Trophoblast cell (in vitro differentiated cells and primary cell): Measurements from ENCODE around the gene ZNF429.
"Not testable (repeated sequence)": the region's sequence is repeated elsewhere in the genome, so short reads cannot be mapped to it uniquely, and the experiment has no call there.

Experiments
- DNase-seq, 2 donors: peaks; one replicate each; pipeline ENCODE4 v3.0.0-alpha.2; 2016
- H2AFZ ChIP-seq: 2 replicates; pipeline ENCODE4 v1.6.1; 2013; ENCODE audit warnings: low read length, moderate library complexity, mild to moderate bottlenecking; ENCODE audit not compliant: insufficient read depth, poor library complexity
- H2AK5ac ChIP-seq: 2 replicates; pipeline ENCODE4 v1.6.1; 2013; ENCODE audit warnings: mild to moderate bottlenecking, low read length
- H2BK120ac ChIP-seq: 2 replicates; pipeline ENCODE4 v1.6.1; 2013; ENCODE audit warnings: low read length, mild to moderate bottlenecking, moderate library complexity; ENCODE audit not compliant: insufficient read depth, poor library complexity
- H2BK12ac ChIP-seq: 2 replicates; pipeline ENCODE4 v1.6.1; 2013; ENCODE audit warnings: mild to moderate bottlenecking, low read length, moderate library complexity
- H2BK5ac ChIP-seq: 2 replicates; pipeline ENCODE4 v1.6.1; 2013; ENCODE audit warnings: low read length, low read depth, moderate library complexity, mild to moderate bottlenecking; ENCODE audit not compliant: poor library complexity
- H3K14ac ChIP-seq: 2 replicates; pipeline ENCODE4 v1.6.1; 2013; ENCODE audit warnings: mild to moderate bottlenecking, low read length
- H3K18ac ChIP-seq: 2 replicates; pipeline ENCODE4 v1.6.1; 2013; ENCODE audit warnings: mild to moderate bottlenecking, low read length
- H3K23ac ChIP-seq: 2 replicates; pipeline ENCODE4 v1.6.1; 2013; ENCODE audit warnings: low read length
- H3K27ac ChIP-seq: 2 replicates; pipeline ENCODE4 v1.5.1; 2013; ENCODE audit warnings: low read depth, mild to moderate bottlenecking, inconsistent platforms, low read length, moderate library complexity
- H3K27me3 ChIP-seq: 2 replicates; pipeline ENCODE4 v1.6.1; 2013; ENCODE audit warnings: inconsistent platforms, mild to moderate bottlenecking, low read length, moderate library complexity; ENCODE audit not compliant: insufficient read depth
- H3K36me3 ChIP-seq, 2 experiments: 1 replicate in 1 of 2; 2 replicates in 1 of 2; pipeline ENCODE4 v1.6.1; 2013; ENCODE audit warnings: low read length in 2 of 2, mild to moderate bottlenecking in 2 of 2, moderate library complexity in 1 of 2; ENCODE audit not compliant: insufficient read depth in 2 of 2, control insufficient read depth in 1 of 2
- H3K4ac ChIP-seq: 2 replicates; pipeline ENCODE4 v1.6.1; 2013; ENCODE audit warnings: low read depth, mild to moderate bottlenecking, low read length, moderate library complexity
- H3K4me1 ChIP-seq, 2 experiments: 1 replicate in 1 of 2; 2 replicates in 1 of 2; pipeline ENCODE4 v1.6.1; 2013; ENCODE audit warnings: low read length in 2 of 2, mild to moderate bottlenecking in 2 of 2, moderate library complexity in 1 of 2; ENCODE audit not compliant: insufficient read depth in 2 of 2, control insufficient read depth in 1 of 2
- H3K4me2 ChIP-seq: 2 replicates; pipeline ENCODE4 v1.6.1; 2013; ENCODE audit warnings: inconsistent platforms, mild to moderate bottlenecking, low read length, moderate library complexity
- H3K4me3 ChIP-seq: 2 replicates; pipeline ENCODE4 v1.5.1; 2013; ENCODE audit warnings: mild to moderate bottlenecking, low read depth, low read length, inconsistent platforms
- H3K79me1 ChIP-seq: one replicate; pipeline ENCODE4 v1.6.1; 2013; ENCODE audit warnings: low read length
- H3K79me2 ChIP-seq: 2 replicates; pipeline ENCODE4 v1.6.1; 2013; ENCODE audit warnings: low read length, mild to moderate bottlenecking; ENCODE audit not compliant: control insufficient read depth, insufficient read depth, poor library complexity
- H3K9ac ChIP-seq: 2 replicates; pipeline ENCODE4 v1.6.1; 2013; ENCODE audit warnings: mild to moderate bottlenecking, low read length
- H3K9me3 ChIP-seq: 2 replicates; pipeline ENCODE4 v1.6.1; 2013; ENCODE audit warnings: low read depth, mild to moderate bottlenecking, control low read depth, inconsistent platforms, low read length; ENCODE audit not compliant: insufficient read depth
- H4K12ac ChIP-seq: 2 replicates; pipeline ENCODE4 v1.6.1; 2013; ENCODE audit warnings: low read depth, mild to moderate bottlenecking, low read length, moderate library complexity
- H4K8ac ChIP-seq: 2 replicates; pipeline ENCODE4 v1.6.1; 2013; ENCODE audit warnings: low read depth, mild to moderate bottlenecking, low read length, moderate library complexity
- H4K91ac ChIP-seq: one replicate; pipeline ENCODE4 v1.6.1; 2013; ENCODE audit warnings: low read depth, mild to moderate bottlenecking, low read length, moderate library complexity
- WGBS: extraction: QIAGEN DNeasy Blood & Tissue Kit; methylation state at CpG from one replicate; pipeline ENCODE4 v1.1.7; 2013; ENCODE audit warnings: missing lambda C conversion rate; ENCODE audit not compliant: insufficient read length, insufficient coverage; ENCODE audit errors: extremely low coverage; 5-methylcytosine and 5-hydroxymethylcytosine counted together

Gene ZNF429

DNA sequence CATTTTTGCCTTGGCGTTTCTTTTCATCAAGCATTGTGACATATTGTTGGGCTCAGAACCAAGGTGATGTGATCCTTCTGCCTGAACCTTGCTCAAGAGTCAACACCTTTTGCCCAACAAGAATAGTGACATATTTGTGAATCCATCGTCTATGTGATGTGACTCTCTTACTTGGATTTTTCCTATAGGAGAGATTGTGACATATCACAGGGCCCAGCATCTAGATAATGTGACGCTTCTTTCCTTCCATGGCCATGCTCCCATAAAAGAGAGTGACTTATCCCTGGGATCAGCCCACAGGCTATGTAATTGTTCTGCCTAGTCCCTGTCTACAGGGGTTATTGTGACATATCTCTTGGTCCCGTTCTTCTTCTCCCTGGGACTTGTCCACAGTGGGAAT is 8.5 kb upstream of the ZNF429 start:
- no peak overlapping the region for H4K91ac ChIP-seq
- H2BK12ac ChIP-seq = no peak overlapping the region
- no peak overlapping the region for H2AK5ac ChIP-seq
- H3K4me3 ChIP-seq = no peak overlapping the region
- H3K4me1 ChIP-seq = no peaks in the 10 kb centered on the region
- no peak overlapping the region for H3K27ac ChIP-seq
- H3K4ac ChIP-seq = no peak overlapping the region
- no peak overlapping the region for H3K23ac ChIP-seq
- H3K4me2 ChIP-seq = no peak overlapping the region
- DNase-seq = peak; percentile 94 to 98
- peaks cover 4% of the 10 kb centered on the region for H3K9me3 ChIP-seq
- H3K79me1 ChIP-seq = no peaks in the 10 kb centered on the region
- no peak overlapping the region for H2BK120ac ChIP-seq
- no peak overlapping the region for H2AFZ ChIP-seq
- no peak overlapping the region for H3K18ac ChIP-seq
- no peak overlapping the region for H3K9ac ChIP-seq
- no peaks in the 10 kb centered on the region for H3K79me2 ChIP-seq
- no peak overlapping the region for H2BK5ac ChIP-seq
- H3K14ac ChIP-seq = no peak overlapping the region
- H3K27me3 ChIP-seq = no peaks in the 10 kb centered on the region
- WGBS = no CpG with 5 or more reads among the region's 4 CpGs
- peaks cover 0 to 4% of the 10 kb centered on the region in 2 experiments for H3K36me3 ChIP-seq
- H4K12ac ChIP-seq = no peak overlapping the region
- H4K8ac ChIP-seq = no peak overlapping the region

DNA sequence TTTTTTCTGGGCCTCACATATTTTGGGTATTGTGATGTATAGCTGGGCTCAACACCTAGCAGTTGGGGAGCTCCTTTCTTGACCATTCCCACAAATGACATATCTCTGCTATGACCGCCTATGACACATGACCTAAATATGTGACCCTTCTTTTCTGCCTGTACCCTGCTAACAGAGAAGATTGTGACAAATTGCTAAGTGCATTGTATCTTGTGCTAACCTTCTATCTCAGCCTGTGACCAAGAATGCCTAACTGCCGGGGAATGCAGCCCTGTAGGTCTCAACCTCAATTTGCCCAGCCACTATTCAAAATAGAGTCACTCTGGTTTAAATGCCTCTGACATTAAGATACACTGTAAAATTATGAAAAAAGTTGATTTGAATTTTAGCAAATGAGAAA is 6.8 kb upstream of the ZNF429 start:
- Histone ChIP-seq H3K9ac (no peak overlapping the region), H2BK12ac (no peak overlapping the region), H3K27ac (no peak overlapping the region)

DNA sequence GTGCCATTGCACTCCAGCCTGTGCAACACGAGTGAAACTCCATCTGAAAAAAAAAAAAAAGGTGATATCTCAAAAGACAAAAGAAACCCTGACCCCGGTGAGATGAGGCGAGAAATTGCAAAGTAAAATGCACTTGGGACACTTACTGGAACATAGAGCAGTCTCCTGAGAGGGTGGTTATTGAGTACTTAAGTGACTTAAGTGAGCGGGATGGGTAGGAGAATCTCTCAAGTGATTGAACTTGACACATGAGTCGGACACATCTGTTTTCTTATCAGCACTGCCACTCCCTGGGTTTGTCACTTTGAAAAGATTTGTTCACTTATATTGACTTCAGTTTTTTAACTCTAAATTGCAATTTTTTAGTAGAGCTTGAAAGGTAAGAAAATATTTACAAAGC is 2.8 kb downstream of the ZNF429 start:
- no peaks in the 10 kb centered on the region for H3K4me1 ChIP-seq
- H3K4me2 ChIP-seq = no peak overlapping the region
- peaks cover 5% of the 10 kb centered on the region in 2 experiments for H3K36me3 ChIP-seq
- no peak overlapping the region for H2BK12ac ChIP-seq
- H2AFZ ChIP-seq = no peak overlapping the region
- no peak overlapping the region for H3K14ac ChIP-seq
- no peak overlapping the region for H4K8ac ChIP-seq
- no peak overlapping the region for H3K27ac ChIP-seq
- H4K91ac ChIP-seq = no peak overlapping the region
- no peaks in the 10 kb centered on the region for H3K9me3 ChIP-seq
- H3K27me3 ChIP-seq = no peaks in the 10 kb centered on the region
- H3K4me3 ChIP-seq = no peak overlapping the region
- no peak overlapping the region for H2AK5ac ChIP-seq
- H3K18ac ChIP-seq = no peak overlapping the region
- H3K4ac ChIP-seq = no peak overlapping the region
- H4K12ac ChIP-seq = no peak overlapping the region
- no peak for DNase-seq
- no peak overlapping the region for H2BK5ac ChIP-seq
- no peak overlapping the region for H3K23ac ChIP-seq
- no peak overlapping the region for H3K9ac ChIP-seq
- H3K79me1 ChIP-seq = peaks cover 7% of the 10 kb centered on the region
- WGBS = no CpG with 5 or more reads among the region's 5 CpGs
- no peak overlapping the region for H2BK120ac ChIP-seq
- H3K79me2 ChIP-seq = peaks cover 6% of the 10 kb centered on the region

More for the DNA sequence above, 6.8 kb upstream of the ZNF429 start:
- H2BK5ac ChIP-seq = no peak overlapping the region
- no peak overlapping the region for H3K4me3 ChIP-seq
- no peak overlapping the region for H4K91ac ChIP-seq
- no peak overlapping the region for H3K4ac ChIP-seq
- no peaks in the 10 kb centered on the region for H3K4me1 ChIP-seq
- H3K23ac ChIP-seq = no peak overlapping the region
- H4K8ac ChIP-seq = no peak overlapping the region
- peaks cover 0 to 4% of the 10 kb centered on the region in 2 experiments for H3K36me3 ChIP-seq
- no peak overlapping the region for H3K18ac ChIP-seq
- no peak overlapping the region for H3K14ac ChIP-seq
- no peak overlapping the region for H2AK5ac ChIP-seq
- WGBS = no CpG with 5 or more reads among the region's 2 CpGs
- H2AFZ ChIP-seq = no peak overlapping the region
- DNase-seq = peak; percentile 67 to 75
- no peak overlapping the region for H2BK120ac ChIP-seq
- no peaks in the 10 kb centered on the region for H3K79me1 ChIP-seq
- no peaks in the 10 kb centered on the region for H3K27me3 ChIP-seq
- peaks cover 4% of the 10 kb centered on the region for H3K9me3 ChIP-seq
- no peak overlapping the region for H4K12ac ChIP-seq
- H3K79me2 ChIP-seq = no peaks in the 10 kb centered on the region
- H3K4me2 ChIP-seq = no peak overlapping the region

DNA sequence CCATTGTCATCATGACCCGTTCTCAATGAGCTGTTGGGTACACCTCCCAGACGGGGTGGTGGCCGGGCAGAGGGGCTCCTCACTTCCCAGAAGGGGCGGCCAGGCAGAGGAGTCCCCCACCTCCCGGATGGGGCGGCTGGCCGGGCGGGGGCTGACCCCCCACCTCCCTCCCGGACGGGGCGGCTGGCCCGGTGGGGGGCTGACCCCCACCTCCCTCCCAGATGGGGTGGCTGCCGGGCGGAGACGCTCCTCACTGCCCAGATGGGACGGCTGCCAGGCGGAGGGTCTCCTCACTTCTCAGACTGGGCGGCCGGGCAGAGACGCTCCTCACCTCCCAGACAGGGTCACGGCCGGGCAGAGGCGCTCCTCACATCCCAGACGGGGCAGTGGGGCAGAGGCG is 5.7 kb downstream of the ZNF429 start:
- not testable (repeated sequence) for H4K12ac ChIP-seq, H3K18ac ChIP-seq, H3K9me3 ChIP-seq, H4K91ac ChIP-seq, H2AK5ac ChIP-seq, H3K14ac ChIP-seq, H3K4me2 ChIP-seq, H2BK12ac ChIP-seq, H3K23ac ChIP-seq, H3K36me3 ChIP-seq, H3K4me3 ChIP-seq, H3K4me1 ChIP-seq, H4K8ac ChIP-seq, H2AFZ ChIP-seq, H2BK120ac ChIP-seq, H2BK5ac ChIP-seq, H3K27me3 ChIP-seq, H3K9ac ChIP-seq, H3K79me2 ChIP-seq, H3K4ac ChIP-seq, DNase-seq, H3K27ac ChIP-seq, H3K79me1 ChIP-seq
- no CpG with 5 or more reads among the region's 25 CpGs for WGBS
